Thyroid gland (tissue), 4 donors: ENCODE results near the gene KAZN. TPM values are rescaled to one million over a fixed set of nuclear protein-coding genes. Genes with fewer than 3 reads are reported as not detected.

ENCODE experiments used
- DNase-seq, 2 donors: peaks; one replicate each; pipeline ENCODE4 v3.0.0-alpha.2; 2019
- H3K27ac ChIP-seq, 3 donors: fragments of 200-600 bp; sonication (generic); 1 replicate in 2 of 3; 2 replicates in 1 of 3; pipeline ENCODE4 v1.5.1; 2016 to 2019; ENCODE audit warnings: mild to moderate bottlenecking in 1 of 3, moderate library complexity in 1 of 3
- H3K27me3 ChIP-seq: fragments of 200-600 bp; sonication (generic); one replicate; pipeline ENCODE4 v1.5.1; 2019
- H3K36me3 ChIP-seq, 2 donors: fragments of 200-600 bp; sonication (generic); one replicate each; pipeline ENCODE4 v1.5.1; 2016 to 2019
- H3K4me1 ChIP-seq, 2 donors: fragments of 200-600 bp; sonication (generic); one replicate each; pipeline ENCODE4 v1.5.1; 2017 to 2019
- H3K4me3 ChIP-seq, 3 donors: fragments of 200-600 bp; sonication (generic); replicated peaks in 1 of 3; 1 replicate in 2 of 3; 2 replicates in 1 of 3; pipeline ENCODE4 v1.5.1; 2016; ENCODE audit warnings: mild to moderate bottlenecking in 1 of 3
- H3K9me3 ChIP-seq: fragments of 200-600 bp; sonication (generic); one replicate; pipeline ENCODE4 v1.5.1; 2017
- POLR2A ChIP-seq, 2 donors: fragments of 450-650 bp; IDR thresholded peaks; one replicate each; pipeline ENCODE4 v1.6.1; 2017; ENCODE audit warnings: antibody characterized with exemption in 2 of 2, mild to moderate bottlenecking in 2 of 2, moderate library complexity in 1 of 2
- WGBS, 2 donors: methylation state at CpG; one replicate each; pipeline ENCODE4 v1.1.5; 2017; 5-methylcytosine and 5-hydroxymethylcytosine counted together
- intact Hi-C: fragments of 100-400 bp; cut with DNase I; formaldehyde crosslinking; loops from one replicate; pipeline ENCODE4 v1.15.1; 2023
- total RNA-seq, 4 donors: library from RNA; depleted of rRNA; stranded (reverse); fragments of >200 nt; gene quantifications; one replicate each; pipeline ENCODE4 v1.2.3, GENCODE V29; 2016
- TF ChIP-seq, protein P1 (sequence below), 6 experiments: fragments of 200-600 bp in 3 of 6; fragments of 450-650 bp in 3 of 6; sonication (generic) in 3 of 6; IDR thresholded peaks; one replicate each; pipeline ENCODE4 v1.5.1; 2016 to 2019; ENCODE audit warnings: antibody characterized with exemption in 6 of 6, mild to moderate bottlenecking in 2 of 6, inconsistent platforms in 1 of 6, moderate library complexity in 1 of 6

The KAZN gene
- total RNA-seq, 4 donors from 2014 or later: 14.8 to 28.6 (median 18.2) TPM

DNA sequence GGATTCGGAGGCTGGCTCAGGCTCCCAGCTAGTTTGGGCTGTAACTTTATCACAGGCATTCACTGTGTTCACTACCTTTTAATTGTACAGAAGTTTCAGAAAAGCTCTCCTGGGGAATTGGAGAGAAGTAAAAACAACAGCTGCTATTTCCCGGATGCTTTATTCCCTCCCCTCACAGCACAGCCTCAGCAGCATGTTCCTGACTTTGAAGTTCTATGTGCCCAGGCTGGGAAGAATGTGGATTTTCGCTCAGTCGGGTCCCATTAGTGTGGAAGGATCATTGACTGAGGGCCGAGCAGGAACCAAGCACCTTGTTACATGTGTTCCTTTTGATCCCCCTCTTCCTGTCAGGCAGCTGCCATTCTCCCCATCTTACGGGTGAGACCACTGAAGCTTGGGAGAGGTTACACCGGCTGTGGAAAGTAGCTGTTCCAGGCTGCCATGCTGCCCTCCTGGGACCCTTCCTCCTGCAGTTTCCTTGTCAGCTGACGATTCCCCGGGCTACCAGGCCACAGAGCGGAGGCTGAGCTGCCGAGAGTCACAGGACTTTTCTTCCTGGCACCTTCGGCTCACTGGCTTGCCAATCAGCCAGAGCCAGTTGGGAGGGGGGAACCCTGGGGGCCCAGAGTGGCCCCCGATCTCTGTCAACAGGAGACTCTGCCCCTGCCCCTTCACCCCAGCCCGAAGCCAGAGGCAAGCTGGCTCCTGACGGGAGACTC lies 331.9 kb downstream of the KAZN start:
- intact Hi-C loops: no loop called here
- Histone ChIP-seq H3K27me3 (no peaks in the 10 kb centered on the region), H3K27ac (peak overlapping the region; percentile 77 to 81 (median 79)), H3K36me3 (no peaks in the 10 kb centered on the region), H3K9me3 (no peaks in the 10 kb centered on the region), H3K4me1 (peaks cover 28 to 38% of the 10 kb centered on the region in 2 donors), H3K4me3 (no peak overlapping the region)
- DNase-seq: peak; percentile 36 to 53
- TF ChIP-seq, protein P1, sequence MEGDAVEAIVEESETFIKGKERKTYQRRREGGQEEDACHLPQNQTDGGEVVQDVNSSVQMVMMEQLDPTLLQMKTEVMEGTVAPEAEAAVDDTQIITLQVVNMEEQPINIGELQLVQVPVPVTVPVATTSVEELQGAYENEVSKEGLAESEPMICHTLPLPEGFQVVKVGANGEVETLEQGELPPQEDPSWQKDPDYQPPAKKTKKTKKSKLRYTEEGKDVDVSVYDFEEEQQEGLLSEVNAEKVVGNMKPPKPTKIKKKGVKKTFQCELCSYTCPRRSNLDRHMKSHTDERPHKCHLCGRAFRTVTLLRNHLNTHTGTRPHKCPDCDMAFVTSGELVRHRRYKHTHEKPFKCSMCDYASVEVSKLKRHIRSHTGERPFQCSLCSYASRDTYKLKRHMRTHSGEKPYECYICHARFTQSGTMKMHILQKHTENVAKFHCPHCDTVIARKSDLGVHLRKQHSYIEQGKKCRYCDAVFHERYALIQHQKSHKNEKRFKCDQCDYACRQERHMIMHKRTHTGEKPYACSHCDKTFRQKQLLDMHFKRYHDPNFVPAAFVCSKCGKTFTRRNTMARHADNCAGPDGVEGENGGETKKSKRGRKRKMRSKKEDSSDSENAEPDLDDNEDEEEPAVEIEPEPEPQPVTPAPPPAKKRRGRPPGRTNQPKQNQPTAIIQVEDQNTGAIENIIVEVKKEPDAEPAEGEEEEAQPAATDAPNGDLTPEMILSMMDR (IDR thresholded peaks at IDR 0.05): no peak
- no peak for TF ChIP-seq POLR2A (IDR thresholded peaks at IDR 0.05)
- WGBS, 2 donors: 58 to 73% methylated on average over 8 to 9 of the region's 15 CpGs

DNA sequence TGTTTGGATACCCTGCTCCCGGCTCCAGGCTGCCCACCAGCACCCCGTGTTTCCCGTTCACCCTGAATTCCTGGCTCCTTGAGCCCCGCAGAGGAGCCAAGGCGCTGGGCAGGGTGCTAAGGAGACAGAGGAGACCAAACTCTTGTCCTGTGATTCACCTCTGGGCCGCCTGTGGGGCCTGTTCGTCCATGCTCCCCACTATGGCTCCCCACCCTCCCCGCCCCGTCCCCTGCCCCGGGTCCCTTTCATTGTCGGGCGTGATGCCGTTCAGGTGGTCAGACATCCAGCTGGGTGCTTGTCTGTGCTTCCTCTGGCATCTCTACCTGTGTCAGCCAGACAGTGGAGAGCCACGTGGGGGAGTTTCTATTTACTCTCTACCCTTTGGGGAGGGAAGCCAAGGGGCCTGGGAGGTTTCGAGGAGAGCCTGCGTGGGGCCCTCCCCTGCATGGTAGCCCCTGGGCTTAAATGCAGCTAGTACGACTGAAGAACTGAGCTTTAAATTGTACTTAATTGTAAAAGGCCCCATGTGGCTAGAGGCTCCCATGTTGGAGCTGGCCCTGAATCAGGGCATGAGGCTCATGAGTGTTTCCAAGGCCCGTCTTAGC lies 333.7 kb downstream of the KAZN start:
- intact Hi-C loops: no loop called here
- TF ChIP-seq POLR2A (IDR thresholded peaks at IDR 0.05): no peak
- TF ChIP-seq, protein P1 (IDR thresholded peaks at IDR 0.05): no peak
- WGBS, 2 donors: 93 to 94% methylated on average over 15 to 18 of the region's 18 CpGs

DNA sequence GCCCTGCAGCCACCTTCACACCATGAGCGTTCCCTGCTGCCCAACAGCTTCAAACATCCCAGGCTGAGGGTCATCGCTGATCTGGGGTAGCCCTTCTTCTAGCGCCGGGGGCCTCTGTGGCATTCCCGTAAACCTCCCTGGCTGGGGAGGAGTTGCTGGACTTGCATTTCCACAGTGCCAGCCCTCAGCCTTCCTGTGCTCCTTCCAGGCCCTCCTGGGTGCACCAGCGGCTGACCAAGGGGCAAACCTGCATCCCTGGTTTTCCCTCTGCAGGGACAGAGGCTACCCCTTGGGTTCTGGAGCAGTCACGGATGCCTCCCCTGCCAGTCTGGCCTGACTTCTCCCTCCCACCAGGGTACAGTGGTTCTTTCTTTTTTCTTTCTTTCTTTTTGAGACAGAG lies 336.4 kb downstream of the KAZN start:
- intact Hi-C loops: no loop called here
- TF ChIP-seq, protein P1 (IDR thresholded peaks at IDR 0.05): no peak
- no peak for TF ChIP-seq POLR2A (IDR thresholded peaks at IDR 0.05)
- H3K9me3 ChIP-seq: no peaks in the 10 kb centered on the region
- DNase-seq: no peak
- no peak overlapping the region for H3K27ac ChIP-seq
- WGBS, 2 donors: 97 to 99% methylated on average over 6 to 7 of the region's 7 CpGs
- peaks cover 14 to 24% of the 10 kb centered on the region in 2 donors for H3K4me1 ChIP-seq
- H3K36me3 ChIP-seq: no peaks in the 10 kb centered on the region
- no peak overlapping the region for H3K4me3 ChIP-seq
- no peaks in the 10 kb centered on the region for H3K27me3 ChIP-seq

More for the DNA sequence above, 333.7 kb downstream of the KAZN start:
- Histone ChIP-seq H3K4me3 (no peak overlapping the region), H3K27ac (no peak overlapping the region), H3K9me3 (no peaks in the 10 kb centered on the region), H3K36me3 (no peaks in the 10 kb centered on the region), H3K4me1 (peaks cover 28 to 33% of the 10 kb centered on the region in 2 donors), H3K27me3 (no peaks in the 10 kb centered on the region)
- no peak for DNase-seq

DNA sequence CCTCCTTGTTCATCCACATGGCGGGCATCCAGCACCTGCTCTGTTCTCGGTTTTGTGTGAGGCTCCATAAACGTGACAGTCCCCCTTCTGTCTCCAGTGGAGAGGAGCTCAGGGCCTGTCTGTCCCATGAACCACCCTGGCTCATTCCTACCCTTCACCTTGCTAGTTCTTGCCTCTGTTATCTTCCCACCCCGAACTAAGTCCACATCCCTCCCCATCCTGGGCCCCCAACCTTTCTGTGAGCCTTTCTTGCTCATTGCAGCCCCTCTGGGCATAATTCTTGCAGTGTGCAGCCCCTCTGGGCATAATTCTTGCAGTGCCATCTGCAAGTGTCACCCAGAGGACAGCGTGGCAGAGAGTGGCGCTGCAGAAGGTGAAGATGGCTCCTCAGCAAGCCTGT lies 338.3 kb downstream of the KAZN start:
- H3K4me1 ChIP-seq: peaks cover 22 to 27% of the 10 kb centered on the region in 2 donors
- no peak overlapping the region for H3K4me3 ChIP-seq
- WGBS, 2 donors: 89 to 91% methylated on average over 6 of the region's 6 CpGs
- no peaks in the 10 kb centered on the region for H3K36me3 ChIP-seq
- DNase-seq: no peak
- H3K27me3 ChIP-seq: no peaks in the 10 kb centered on the region
- intact Hi-C loops: no loop called here
- H3K27ac ChIP-seq: no peak overlapping the region
- H3K9me3 ChIP-seq: no peaks in the 10 kb centered on the region
- TF ChIP-seq, protein P1 (IDR thresholded peaks at IDR 0.05): no peak
- no peak for TF ChIP-seq POLR2A (IDR thresholded peaks at IDR 0.05)

DNA sequence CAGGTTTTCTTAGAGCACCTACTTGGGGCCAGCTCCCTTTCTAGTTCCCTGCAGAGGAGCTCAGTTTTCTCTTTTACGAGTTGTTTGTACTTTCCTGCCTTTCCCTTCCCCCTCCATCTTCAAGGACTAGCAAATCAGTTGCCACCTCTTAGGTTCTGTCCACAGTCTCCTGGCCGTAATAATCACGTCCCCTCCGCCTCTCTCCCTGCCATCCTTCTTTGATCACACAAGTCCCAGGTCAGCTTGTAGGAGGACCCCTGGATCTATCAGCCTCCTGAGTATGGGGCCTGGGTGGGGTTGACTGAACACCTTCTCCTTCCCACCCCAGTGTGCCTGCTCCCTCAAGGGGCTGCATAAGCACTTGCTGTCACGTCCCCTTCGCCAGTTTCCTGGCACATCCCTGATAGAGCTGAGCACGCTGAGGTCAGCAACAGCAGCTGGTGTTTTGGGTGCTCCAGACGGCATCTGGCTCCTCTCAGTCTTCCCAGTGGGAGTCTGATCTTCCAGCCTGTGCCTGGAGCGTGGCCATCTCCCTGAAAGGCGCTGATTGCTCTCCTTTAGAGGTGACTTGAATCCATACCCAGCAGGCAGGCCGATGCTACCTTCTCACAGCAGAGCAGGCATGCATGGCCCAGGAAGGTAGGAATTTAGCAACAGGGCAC lies 338.9 kb downstream of the KAZN start:
- H3K4me1 ChIP-seq: peaks cover 28 to 33% of the 10 kb centered on the region in 2 donors
- no peaks in the 10 kb centered on the region for H3K36me3 ChIP-seq
- DNase-seq: no peak
- no peak for TF ChIP-seq POLR2A (IDR thresholded peaks at IDR 0.05)
- TF ChIP-seq, protein P1 (IDR thresholded peaks at IDR 0.05): no peak
- no peak overlapping the region for H3K4me3 ChIP-seq
- no peaks in the 10 kb centered on the region for H3K9me3 ChIP-seq
- WGBS, 2 donors: 92 to 97% methylated on average over 6 to 10 of the region's 11 CpGs
- H3K27me3 ChIP-seq: no peaks in the 10 kb centered on the region
- H3K27ac ChIP-seq: no peak overlapping the region
- intact Hi-C loops: no loop called here
